ENCODE measurements around the gene CDH4. TPM values are rescaled to one million over a fixed set of nuclear protein-coding genes. Genes with fewer than 3 reads are reported as not detected.

The CDH4 gene
- total RNA-seq, 1 experiment from 2014 or later = not detected

GRCh38 chr20:61755971-61756845, 504.1 kb downstream of the CDH4 start:
- ChIA-PET POLR2A (no interaction called here), CTCF (no interaction called here)
- no peaks in the 10 kb centered on the region for H3K36me3 ChIP-seq (ENCODE audit: control insufficient read depth, insufficient read depth, low read length)
- H3K4me1 ChIP-seq (ENCODE audit: control insufficient read depth, insufficient read depth, low read length) = no peaks in the 10 kb centered on the region
- no peak for TF ChIP-seq CTCF (IDR thresholded peaks at IDR 0.05)
- TF ChIP-seq SIN3A (IDR thresholded peaks at IDR 0.05; ENCODE audit: borderline replicate concordance, insufficient read depth, low read depth, low read length) = no peak
- TF ChIP-seq, protein P1, sequence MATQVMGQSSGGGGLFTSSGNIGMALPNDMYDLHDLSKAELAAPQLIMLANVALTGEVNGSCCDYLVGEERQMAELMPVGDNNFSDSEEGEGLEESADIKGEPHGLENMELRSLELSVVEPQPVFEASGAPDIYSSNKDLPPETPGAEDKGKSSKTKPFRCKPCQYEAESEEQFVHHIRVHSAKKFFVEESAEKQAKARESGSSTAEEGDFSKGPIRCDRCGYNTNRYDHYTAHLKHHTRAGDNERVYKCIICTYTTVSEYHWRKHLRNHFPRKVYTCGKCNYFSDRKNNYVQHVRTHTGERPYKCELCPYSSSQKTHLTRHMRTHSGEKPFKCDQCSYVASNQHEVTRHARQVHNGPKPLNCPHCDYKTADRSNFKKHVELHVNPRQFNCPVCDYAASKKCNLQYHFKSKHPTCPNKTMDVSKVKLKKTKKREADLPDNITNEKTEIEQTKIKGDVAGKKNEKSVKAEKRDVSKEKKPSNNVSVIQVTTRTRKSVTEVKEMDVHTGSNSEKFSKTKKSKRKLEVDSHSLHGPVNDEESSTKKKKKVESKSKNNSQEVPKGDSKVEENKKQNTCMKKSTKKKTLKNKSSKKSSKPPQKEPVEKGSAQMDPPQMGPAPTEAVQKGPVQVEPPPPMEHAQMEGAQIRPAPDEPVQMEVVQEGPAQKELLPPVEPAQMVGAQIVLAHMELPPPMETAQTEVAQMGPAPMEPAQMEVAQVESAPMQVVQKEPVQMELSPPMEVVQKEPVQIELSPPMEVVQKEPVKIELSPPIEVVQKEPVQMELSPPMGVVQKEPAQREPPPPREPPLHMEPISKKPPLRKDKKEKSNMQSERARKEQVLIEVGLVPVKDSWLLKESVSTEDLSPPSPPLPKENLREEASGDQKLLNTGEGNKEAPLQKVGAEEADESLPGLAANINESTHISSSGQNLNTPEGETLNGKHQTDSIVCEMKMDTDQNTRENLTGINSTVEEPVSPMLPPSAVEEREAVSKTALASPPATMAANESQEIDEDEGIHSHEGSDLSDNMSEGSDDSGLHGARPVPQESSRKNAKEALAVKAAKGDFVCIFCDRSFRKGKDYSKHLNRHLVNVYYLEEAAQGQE (IDR thresholded peaks at IDR 0.05; ENCODE audit: insufficient read depth in 1 of 2, low read depth in 2 of 2, low read length in 1 of 2) = no peak
- TF ChIP-seq POLR2AphosphoS5 (IDR thresholded peaks at IDR 0.05; ENCODE audit: low read depth, low read length) = no peak
- TF ChIP-seq TCF7L2 (IDR thresholded peaks at IDR 0.05; ENCODE audit: low read depth, low read length) = no peak
- intact Hi-C loops (cut with micrococcal nuclease; ENCODE audit: unreplicated experiment) (no loop called here), in situ Hi-C loops (cut with HindIII; ENCODE audit: low pct_unique_long_range_greater_than_20kb, low sequenced_read_pairs) (no loop called here)
- H3K27me3 ChIP-seq (ENCODE audit: control insufficient read depth, insufficient read depth, low read length) = peaks cover 11% of the 10 kb centered on the region
- H3K27ac ChIP-seq (ENCODE audit: low read length) = no peak overlapping the region
- BruUV-seq (replicated peaks) = no TSS peak
- H3K9me3 ChIP-seq (ENCODE audit: control insufficient read depth, insufficient read depth, low read depth, low read length) = no peaks in the 10 kb centered on the region
- ATAC-seq = no peak
- H3K4me3 ChIP-seq (ENCODE audit: low read depth in 2 of 2, low read length in 2 of 2) = no peak overlapping the region
- no peak for DNase-seq (ENCODE audit: low read depth, low spot score)

- CTCF ChIA-PET = no interaction called here
- POLR2A ChIA-PET = no interaction called here
- intact Hi-C loops (cut with micrococcal nuclease; ENCODE audit: unreplicated experiment) = no loop called here
- Histone ChIP-seq H3K36me3 (ENCODE audit: control insufficient read depth, insufficient read depth, low read length) (no peaks in the 10 kb centered on the region), H3K27ac (ENCODE audit: low read length) (no peak overlapping the region), H3K4me3 (ENCODE audit: low read depth in 2 of 2, low read length in 2 of 2) (no peak overlapping the region), H3K4me1 (ENCODE audit: control insufficient read depth, insufficient read depth, low read length) (no peaks in the 10 kb centered on the region), H3K27me3 (ENCODE audit: control insufficient read depth, insufficient read depth, low read length) (peaks cover 13% of the 10 kb centered on the region), H3K9me3 (ENCODE audit: control insufficient read depth, insufficient read depth, low read depth, low read length) (no peaks in the 10 kb centered on the region)
- ATAC-seq (no peak), DNase-seq (ENCODE audit: low read depth, low spot score) (no peak)
- BruUV-seq (replicated peaks) = no TSS peak
- TF ChIP-seq, protein P1 (IDR thresholded peaks at IDR 0.05; ENCODE audit: insufficient read depth in 1 of 2, low read depth in 2 of 2, low read length in 1 of 2) = no peak
- TF ChIP-seq POLR2AphosphoS5 (IDR thresholded peaks at IDR 0.05; ENCODE audit: low read depth, low read length) = no peak
- no peak for TF ChIP-seq CTCF (IDR thresholded peaks at IDR 0.05)
- no peak for TF ChIP-seq TCF7L2 (IDR thresholded peaks at IDR 0.05; ENCODE audit: low read depth, low read length)
- no peak for TF ChIP-seq SIN3A (IDR thresholded peaks at IDR 0.05; ENCODE audit: borderline replicate concordance, insufficient read depth, low read depth, low read length)
- in situ Hi-C loops (cut with HindIII; ENCODE audit: low pct_unique_long_range_greater_than_20kb, low sequenced_read_pairs) = no loop called here
Measured at GRCh38 chr20:61756966-61757677, 505.1 kb downstream of the CDH4 start.
